H1 (cell line): ENCODE data around the gene ITPKB.

Source experiments
- EP300 ChIP-seq, 2 experiments: IDR thresholded peaks; 1 replicate in 1 of 2; 2 replicates in 1 of 2; pipeline ENCODE4 v1.6.1; 2011 to 2012; ENCODE audit warnings: low read depth in 2 of 2, low read length in 2 of 2, mild to moderate bottlenecking in 2 of 2, borderline replicate concordance in 1 of 2, inconsistent platforms in 1 of 2, moderate library complexity in 1 of 2
- HDAC6 ChIP-seq: IDR thresholded peaks from one replicate; pipeline ENCODE4 v1.7.1; 2012; ENCODE audit warnings: low read depth, mild to moderate bottlenecking, inconsistent platforms, low read length, moderate library complexity
- POLR2A ChIP-seq, 2 experiments: IDR thresholded peaks; 1 replicate in 1 of 2; 2 replicates in 1 of 2; pipeline ENCODE4 v1.6.1; 2011; ENCODE audit warnings: low read depth in 2 of 2, low read length in 2 of 2, mild to moderate bottlenecking in 2 of 2; ENCODE audit errors: control extremely low read depth in 1 of 2
- POLR2AphosphoS5 ChIP-seq: IDR thresholded peaks from 2 replicates; pipeline ENCODE4 v1.6.1; 2011; ENCODE audit warnings: low read depth, low read length
- RAD21 ChIP-seq, 2 experiments: IDR thresholded peaks in 1 of 2; conservative IDR thresholded peaks in 1 of 2; 2 replicates each; pipeline ENCODE4 v1.6.1; 2011; ENCODE audit warnings: low read depth in 2 of 2, low read length in 2 of 2, improper control_type of control experiment in 1 of 2, inconsistent platforms in 1 of 2, mild to moderate bottlenecking in 1 of 2, moderate library complexity in 1 of 2
- RFX5 ChIP-seq: IDR thresholded peaks from 2 replicates; pipeline ENCODE4 v1.6.1; 2011; ENCODE audit warnings: low read depth, low read length, improper control_type of control experiment, borderline replicate concordance
- SIX5 ChIP-seq: IDR thresholded peaks from 2 replicates; pipeline ENCODE4 v1.6.1; 2011; ENCODE audit warnings: mild to moderate bottlenecking, low read depth, low read length
- TAF1 ChIP-seq: IDR thresholded peaks from 2 replicates; pipeline ENCODE4 v1.6.1; 2011; ENCODE audit warnings: mild to moderate bottlenecking, low read depth, low read length
- ZNF274 ChIP-seq: IDR thresholded peaks from 2 replicates; pipeline ENCODE4 v1.7.0; 2012; ENCODE audit warnings: low read length, borderline replicate concordance; ENCODE audit errors: extremely low read depth
- TF ChIP-seq, protein P1 (sequence below): IDR thresholded peaks from 2 replicates; pipeline ENCODE4 v1.6.1; 2012; ENCODE audit warnings: inconsistent platforms
- TF ChIP-seq, protein P2 (sequence below), 3 experiments: IDR thresholded peaks; 1 replicate in 2 of 3; 2 replicates in 1 of 3; pipeline versions ENCODE4 v1.5.1 to v1.6.1; 2011; ENCODE audit warnings: low read length in 3 of 3, mild to moderate bottlenecking in 3 of 3, inconsistent platforms in 2 of 3, low read depth in 1 of 3, moderate library complexity in 1 of 3; ENCODE audit not compliant: insufficient read depth in 1 of 3; ENCODE audit errors: control extremely low read depth in 1 of 3

- TF ChIP-seq HDAC6 = no peak
- no peak for TF ChIP-seq TAF1
- TF ChIP-seq SIX5 = no peak
- no peak for TF ChIP-seq POLR2AphosphoS5
- TF ChIP-seq ZNF274 = no peak
- TF ChIP-seq, protein P1, sequence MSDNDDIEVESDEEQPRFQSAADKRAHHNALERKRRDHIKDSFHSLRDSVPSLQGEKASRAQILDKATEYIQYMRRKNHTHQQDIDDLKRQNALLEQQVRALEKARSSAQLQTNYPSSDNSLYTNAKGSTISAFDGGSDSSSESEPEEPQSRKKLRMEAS = no peak
- no peak for TF ChIP-seq POLR2A (IDR thresholded peaks at IDR 0.05; ENCODE audit: control extremely low read depth in 1 of 2, low read depth in 2 of 2, low read length in 2 of 2)
- TF ChIP-seq RAD21 (IDR thresholded peaks at IDR 0.05 in 1 of 2, conservative IDR thresholded peaks at IDR 0.05 in 1 of 2; ENCODE audit: low read depth in 2 of 2, low read length in 2 of 2) = no peak
- TF ChIP-seq, protein P2, sequence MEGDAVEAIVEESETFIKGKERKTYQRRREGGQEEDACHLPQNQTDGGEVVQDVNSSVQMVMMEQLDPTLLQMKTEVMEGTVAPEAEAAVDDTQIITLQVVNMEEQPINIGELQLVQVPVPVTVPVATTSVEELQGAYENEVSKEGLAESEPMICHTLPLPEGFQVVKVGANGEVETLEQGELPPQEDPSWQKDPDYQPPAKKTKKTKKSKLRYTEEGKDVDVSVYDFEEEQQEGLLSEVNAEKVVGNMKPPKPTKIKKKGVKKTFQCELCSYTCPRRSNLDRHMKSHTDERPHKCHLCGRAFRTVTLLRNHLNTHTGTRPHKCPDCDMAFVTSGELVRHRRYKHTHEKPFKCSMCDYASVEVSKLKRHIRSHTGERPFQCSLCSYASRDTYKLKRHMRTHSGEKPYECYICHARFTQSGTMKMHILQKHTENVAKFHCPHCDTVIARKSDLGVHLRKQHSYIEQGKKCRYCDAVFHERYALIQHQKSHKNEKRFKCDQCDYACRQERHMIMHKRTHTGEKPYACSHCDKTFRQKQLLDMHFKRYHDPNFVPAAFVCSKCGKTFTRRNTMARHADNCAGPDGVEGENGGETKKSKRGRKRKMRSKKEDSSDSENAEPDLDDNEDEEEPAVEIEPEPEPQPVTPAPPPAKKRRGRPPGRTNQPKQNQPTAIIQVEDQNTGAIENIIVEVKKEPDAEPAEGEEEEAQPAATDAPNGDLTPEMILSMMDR (IDR thresholded peaks at IDR 0.05; ENCODE audit: control extremely low read depth in 1 of 3, insufficient read depth in 1 of 3, low read depth in 1 of 3, low read length in 3 of 3) = no peak
- TF ChIP-seq EP300 (IDR thresholded peaks at IDR 0.05; ENCODE audit: borderline replicate concordance in 1 of 2, low read depth in 2 of 2, low read length in 2 of 2) = no peak
- no peak for TF ChIP-seq RFX5
Measured at GRCh38 chr1:226632922-226633351, 106.1 kb downstream of the ITPKB start.
